CD4-positive, alpha-beta T cell treated with Interleukin-6 at 100 ng/mL for 8 hours (primary cell): ENCODE measurements around the gene GSE1.

Experiments
- DNase-seq: peaks from one replicate; pipeline ENCODE4 v3.0.0-alpha.2; 2020; ENCODE audit warnings: mixed read lengths, low spot score

Gene GSE1

GRCh38 chr16:85619101-85619891, 6.2 kb downstream of the GSE1 start:
- no peak for DNase-seq

GRCh38 chr16:85620374-85620773, 7.3 kb downstream of the GSE1 start:
- no peak for DNase-seq

GRCh38 chr16:85621698-85622428, 8.7 kb downstream of the GSE1 start:
- no peak for DNase-seq

- DNase-seq: no peak
Measured at GRCh38 chr16:85622683-85623082, 9.6 kb downstream of the GSE1 start.

GRCh38 chr16:85623250-85623649, 10.1 kb downstream of the GSE1 start:
- DNase-seq: no peak

GRCh38 chr16:85623997-85624601, 11.0 kb downstream of the GSE1 start:
- DNase-seq: no peak

GRCh38 chr16:85624646-85625045, 11.5 kb downstream of the GSE1 start:
- no peak for DNase-seq

- DNase-seq: no peak
Measured at GRCh38 chr16:85625053-85625452, 11.9 kb downstream of the GSE1 start.

GRCh38 chr16:85625485-85626117, 12.5 kb downstream of the GSE1 start:
- no peak for DNase-seq

- no peak for DNase-seq
Measured at GRCh38 chr16:85626191-85626981, 13.3 kb downstream of the GSE1 start.

GRCh38 chr16:85627089-85627488, 14.0 kb downstream of the GSE1 start:
- DNase-seq: no peak

- DNase-seq: no peak
Measured at GRCh38 chr16:85627526-85628264, 14.6 kb downstream of the GSE1 start.

- no peak for DNase-seq
Measured at GRCh38 chr16:85628265-85628556, 15.1 kb downstream of the GSE1 start.

GRCh38 chr16:85628645-85629044, 15.5 kb downstream of the GSE1 start:
- DNase-seq: no peak

- DNase-seq: no peak
Measured at GRCh38 chr16:85629326-85629725, 16.2 kb downstream of the GSE1 start.

GRCh38 chr16:85629853-85630252, 16.7 kb downstream of the GSE1 start:
- no peak for DNase-seq

GRCh38 chr16:85631230-85631629, 18.1 kb downstream of the GSE1 start:
- DNase-seq: no peak

- no peak for DNase-seq
Measured at GRCh38 chr16:85631802-85632393, 18.8 kb downstream of the GSE1 start.

GRCh38 chr16:85632709-85633437, 19.8 kb downstream of the GSE1 start:
- DNase-seq: no peak

- DNase-seq: no peak
Measured at GRCh38 chr16:85633438-85633743, 20.3 kb downstream of the GSE1 start.
